ENCODE measurements around the gene SEMA6D.

Gene SEMA6D, protein sequence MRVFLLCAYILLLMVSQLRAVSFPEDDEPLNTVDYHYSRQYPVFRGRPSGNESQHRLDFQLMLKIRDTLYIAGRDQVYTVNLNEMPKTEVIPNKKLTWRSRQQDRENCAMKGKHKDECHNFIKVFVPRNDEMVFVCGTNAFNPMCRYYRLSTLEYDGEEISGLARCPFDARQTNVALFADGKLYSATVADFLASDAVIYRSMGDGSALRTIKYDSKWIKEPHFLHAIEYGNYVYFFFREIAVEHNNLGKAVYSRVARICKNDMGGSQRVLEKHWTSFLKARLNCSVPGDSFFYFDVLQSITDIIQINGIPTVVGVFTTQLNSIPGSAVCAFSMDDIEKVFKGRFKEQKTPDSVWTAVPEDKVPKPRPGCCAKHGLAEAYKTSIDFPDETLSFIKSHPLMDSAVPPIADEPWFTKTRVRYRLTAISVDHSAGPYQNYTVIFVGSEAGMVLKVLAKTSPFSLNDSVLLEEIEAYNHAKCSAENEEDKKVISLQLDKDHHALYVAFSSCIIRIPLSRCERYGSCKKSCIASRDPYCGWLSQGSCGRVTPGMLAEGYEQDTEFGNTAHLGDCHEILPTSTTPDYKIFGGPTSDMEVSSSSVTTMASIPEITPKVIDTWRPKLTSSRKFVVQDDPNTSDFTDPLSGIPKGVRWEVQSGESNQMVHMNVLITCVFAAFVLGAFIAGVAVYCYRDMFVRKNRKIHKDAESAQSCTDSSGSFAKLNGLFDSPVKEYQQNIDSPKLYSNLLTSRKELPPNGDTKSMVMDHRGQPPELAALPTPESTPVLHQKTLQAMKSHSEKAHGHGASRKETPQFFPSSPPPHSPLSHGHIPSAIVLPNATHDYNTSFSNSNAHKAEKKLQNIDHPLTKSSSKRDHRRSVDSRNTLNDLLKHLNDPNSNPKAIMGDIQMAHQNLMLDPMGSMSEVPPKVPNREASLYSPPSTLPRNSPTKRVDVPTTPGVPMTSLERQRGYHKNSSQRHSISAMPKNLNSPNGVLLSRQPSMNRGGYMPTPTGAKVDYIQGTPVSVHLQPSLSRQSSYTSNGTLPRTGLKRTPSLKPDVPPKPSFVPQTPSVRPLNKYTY

DNA sequence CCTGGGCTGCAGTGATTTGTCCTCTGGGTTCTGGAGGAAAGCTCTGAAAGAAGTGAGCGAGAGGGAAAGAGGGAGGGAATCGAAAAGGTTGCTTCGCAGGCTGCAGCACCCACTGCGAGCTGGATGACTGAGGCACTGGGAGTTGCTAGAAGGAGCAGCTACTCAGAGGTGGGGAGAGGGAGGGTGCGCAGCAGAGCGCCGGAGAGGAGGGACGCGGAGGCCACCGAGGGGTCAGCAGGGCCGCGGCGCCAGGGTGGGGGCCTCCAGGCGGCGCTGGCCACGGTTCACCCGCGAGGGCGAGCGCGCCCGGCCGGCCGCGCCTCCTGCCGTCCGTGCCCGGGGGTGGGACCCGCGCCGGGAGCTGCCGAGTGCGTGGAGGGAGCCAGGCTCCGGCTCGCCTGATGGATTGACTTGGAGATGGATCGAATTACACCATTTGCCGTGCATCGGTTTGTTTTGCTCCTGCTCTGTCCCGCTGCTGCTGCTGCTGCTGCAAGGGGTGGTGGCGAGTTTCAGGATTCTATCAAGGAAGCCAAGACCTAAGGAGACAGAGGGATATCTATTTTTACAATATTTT, at the start of gene SEMA6D:
Gene SEMA6D, plus strand, starts transcription at position 470 of the 577 bp plus-strand sequence. CDS start 42,294 bp downstream, outside the sequence.
- DNase-seq, result no peak

DNA sequence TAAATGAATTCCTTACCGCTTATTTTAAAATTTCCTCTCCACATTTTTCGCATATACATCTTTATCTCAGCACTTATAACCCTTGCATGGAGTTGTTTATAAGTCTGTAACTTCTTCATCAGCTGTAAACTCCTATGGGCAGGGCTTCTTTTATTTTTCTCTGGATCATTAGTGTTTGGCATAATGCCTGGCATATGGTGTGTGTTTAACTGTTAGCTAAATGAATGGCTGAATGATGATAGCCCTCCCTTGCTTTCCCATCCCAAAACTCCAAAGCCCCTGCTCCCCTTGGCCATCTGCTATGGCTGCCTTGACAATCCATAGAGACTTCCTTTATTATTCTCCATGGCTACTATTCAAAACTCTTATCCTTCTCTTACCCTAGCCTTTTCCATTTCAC, 48.1 kb upstream of the SEMA6D start:
- DNase-seq, result no peak

DNA sequence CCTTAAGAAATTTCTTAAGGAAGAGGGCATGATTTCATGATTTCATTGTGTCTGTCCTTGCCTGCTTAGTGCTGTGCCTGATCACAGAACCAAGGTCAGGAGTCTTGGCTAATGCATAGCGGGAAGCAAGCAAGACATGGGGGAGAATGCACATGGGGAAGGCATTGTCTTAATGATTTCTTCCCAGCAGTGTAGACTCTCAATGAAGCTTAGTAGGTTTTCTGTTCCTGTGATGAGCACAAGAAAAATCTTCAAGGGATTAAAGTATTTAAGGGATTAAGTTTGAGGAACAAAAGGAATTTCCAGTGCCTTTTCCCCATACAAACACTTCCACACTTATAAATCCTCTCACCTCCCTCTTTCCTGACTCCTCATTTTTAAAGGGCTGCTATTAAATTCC, 46.9 kb upstream of the SEMA6D start:
- DNase-seq, result no peak

DNA sequence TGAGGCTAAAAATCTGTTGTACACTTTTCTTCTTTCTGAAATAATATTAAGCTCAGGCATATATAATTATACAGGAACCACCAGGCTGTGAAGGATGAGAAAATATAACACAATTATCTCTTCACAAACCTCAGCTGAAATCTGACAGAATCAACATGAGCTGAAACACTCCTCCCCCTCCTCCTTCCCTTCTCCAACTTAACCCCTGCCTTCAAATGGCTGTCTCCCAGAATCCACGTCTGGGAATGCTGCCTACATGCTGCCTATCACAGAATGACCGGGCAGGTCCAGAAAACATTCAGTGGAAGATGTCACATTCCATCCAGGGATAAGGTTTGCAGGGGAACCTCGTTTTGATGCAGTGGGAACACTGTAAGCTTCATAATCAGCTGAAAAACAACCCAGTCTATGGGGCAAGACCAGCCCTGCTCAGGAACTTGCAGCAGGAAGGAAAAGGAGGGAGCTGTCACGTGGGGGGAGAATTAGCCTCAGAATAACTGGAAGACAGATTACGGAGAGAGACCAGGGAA, 44.0 kb upstream of the SEMA6D start:
- DNase-seq, result no peak

DNA sequence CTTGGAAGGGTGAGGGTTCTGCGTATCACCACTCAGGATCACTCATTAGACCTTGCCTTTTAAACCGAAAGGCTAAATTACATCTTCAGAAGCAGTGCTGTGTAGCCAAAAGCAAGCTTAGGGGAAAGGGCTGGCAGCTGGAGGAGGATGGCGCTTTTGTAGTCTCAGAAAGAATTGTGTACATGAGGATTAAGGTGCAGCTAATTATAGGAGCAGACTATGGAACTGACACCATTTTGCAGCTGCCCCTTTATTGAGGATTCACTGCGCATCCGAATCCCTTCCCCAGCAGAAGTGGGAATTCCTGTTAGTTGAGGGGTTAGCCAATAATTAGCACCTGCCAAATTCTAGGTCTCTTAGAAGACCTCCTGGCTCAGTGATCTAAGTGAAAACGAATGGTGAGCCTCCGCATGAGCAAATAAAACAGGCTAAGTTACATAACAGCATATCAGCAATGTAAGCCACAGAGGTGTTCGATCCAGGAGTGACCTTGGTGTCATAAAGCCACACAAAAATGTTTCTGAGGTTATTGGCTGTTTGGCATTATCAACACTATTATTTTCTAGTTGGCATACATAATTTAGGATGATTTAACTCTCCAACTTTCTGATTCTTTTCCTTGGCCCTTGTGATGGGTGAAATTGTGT, 42.6 kb upstream of the SEMA6D start:
- no peak for DNase-seq

DNA sequence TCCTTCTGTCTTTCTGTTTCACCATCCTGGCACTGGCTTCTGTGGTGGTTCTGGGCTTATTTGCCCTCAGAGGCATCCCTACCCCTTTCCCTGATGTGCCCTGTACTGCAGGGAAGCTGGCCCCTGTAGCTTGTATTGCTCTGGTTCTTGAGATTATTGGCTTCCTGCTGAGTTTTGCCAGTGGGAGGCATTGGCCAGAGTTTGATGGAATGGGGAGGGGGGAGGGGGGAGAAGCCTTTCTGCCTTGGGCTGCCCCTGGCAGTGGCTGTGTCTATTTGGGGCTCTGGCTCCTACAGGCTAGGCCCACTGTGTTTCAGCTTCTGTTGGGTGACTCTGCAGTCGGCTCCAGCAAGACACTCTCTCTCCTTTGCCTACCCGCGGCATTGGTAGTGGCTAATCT, 41.6 kb upstream of the SEMA6D start:
- no peak for DNase-seq

DNA sequence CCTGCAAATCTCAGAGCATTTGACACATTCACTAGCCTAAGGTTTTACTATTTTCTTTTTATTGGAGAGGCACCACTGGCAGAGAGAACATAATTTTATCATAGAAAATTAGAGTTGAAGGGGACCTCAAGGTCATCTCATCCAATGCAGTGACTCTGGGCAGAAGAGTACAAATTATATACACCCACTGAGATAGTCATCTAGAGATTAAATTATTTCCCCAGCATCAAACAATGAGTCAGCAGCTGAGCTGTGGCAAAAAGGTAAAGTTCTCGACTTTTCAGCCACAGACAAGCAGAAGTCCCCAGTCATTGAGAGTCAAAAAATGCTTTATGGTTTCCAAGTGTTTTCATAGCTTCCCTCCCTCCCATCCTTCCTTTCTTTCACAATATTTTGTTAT, 39.3 kb upstream of the SEMA6D start:
- DNase-seq, result no peak

DNA sequence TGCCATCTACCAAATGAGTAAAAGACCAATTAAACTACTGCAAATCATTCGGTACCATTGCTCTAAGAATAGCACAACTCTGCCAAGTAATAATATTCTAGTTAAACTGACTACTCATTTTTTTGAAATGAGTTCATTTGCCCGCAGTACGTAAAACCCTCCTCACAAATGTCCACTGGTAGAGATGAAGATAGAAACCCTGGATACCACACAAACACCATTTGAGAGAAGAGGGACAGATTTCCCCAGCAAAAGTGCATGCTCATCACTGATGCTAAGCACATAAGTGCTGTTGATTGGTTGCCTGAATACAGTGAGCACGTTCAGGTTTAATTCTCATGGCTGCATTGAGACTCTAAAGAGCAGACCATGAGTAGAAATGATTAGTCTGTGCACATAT, 34.6 kb upstream of the SEMA6D start:
- no peak for DNase-seq

DNA sequence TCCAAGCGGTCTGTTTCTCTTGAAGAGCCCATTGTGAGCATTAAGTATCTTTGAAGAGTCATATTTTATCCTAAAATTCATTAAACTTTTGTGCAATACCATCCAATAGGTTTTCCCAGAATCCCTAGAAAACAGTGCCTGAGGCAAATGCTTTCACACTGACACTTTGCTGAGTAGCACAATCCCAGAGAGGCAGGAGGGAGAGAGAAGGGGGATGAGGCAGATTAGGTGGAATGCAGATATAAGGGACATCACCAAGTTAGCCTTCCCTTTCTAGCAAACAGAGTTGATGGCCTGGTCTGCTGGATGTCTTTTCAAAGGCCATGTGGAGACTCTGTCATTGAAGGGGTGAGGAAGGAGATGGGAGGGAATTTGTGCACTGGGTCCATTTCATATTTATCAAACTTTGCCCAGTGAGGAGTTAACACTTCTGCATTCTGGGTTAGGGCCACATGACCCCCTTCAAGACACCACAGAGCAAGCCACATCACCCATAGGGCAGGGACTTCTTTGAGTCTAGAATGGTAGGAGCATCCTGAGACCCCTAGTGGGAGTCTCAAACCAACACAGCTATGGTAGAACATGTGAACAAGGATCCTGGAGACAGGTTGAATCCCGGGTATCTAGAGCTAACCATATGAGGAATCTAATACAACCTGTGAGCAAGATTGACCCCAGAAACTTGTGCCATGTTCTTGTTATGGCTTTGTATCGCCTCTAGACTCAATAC, 32.0 kb upstream of the SEMA6D start:
- DNase-seq, result no peak

DNA sequence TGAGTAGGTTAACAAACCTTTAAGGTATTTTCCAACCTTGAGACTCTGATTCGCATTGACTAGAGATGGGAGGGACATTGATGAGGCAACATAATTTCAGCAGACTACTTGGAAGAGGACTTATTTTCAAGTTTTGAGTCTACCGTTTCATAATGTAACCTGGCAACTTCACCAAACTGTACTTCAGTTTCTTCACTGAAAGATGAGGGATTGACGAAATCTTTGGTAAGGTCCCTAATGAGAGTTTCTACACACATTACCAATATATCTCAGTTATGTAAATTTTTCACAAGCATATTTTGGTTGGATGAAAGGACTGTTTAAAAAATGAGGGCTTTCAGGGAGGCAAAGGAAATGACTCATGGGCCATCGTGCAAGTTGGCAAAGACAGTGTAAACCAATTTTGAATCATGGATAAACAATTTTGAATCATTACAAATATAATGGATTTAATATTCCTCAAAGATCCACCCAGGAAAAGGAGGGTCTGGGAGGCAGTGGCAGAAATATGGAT, 28.7 kb upstream of the SEMA6D start:
- DNase-seq, result no peak

DNA sequence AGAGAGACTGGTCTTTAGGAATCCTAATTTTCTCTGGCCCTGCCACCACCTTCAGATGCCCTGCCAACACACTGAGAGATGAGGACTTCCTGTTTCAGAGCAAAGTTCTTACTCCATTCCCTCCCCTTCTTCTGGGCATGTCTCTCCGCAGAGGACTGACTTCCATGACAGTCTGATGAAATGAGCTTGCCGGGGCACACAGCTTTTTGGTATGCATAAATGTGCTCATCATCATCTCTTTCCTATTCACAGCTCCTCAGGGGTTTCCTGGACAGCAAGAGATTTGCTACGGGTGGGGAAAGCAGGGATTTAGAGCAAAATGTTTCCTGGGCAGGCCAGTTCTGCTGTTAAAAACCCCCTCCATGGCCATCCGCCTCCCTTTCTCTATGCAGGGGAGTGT, 27.6 kb upstream of the SEMA6D start:
- no peak for DNase-seq

DNA sequence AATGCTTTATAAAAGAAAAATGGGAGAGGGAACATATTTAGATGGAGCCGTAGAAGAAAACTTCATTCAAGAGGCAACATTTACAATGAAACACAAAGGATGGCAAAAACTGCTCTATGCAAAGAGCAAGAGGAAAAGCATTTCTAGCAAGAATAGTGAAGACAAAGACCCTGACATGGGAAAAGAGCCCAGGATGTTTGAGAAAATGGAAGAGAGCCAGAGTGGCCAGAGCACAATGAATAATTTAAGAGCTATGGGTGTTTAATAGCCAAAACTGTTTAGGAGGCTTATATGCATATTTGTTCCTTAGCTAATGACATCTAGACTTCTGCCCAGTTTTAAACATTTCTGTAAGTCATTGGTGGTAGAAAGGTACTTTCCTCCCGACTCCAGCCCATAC, 25.4 kb upstream of the SEMA6D start:
- no peak for DNase-seq

DNA sequence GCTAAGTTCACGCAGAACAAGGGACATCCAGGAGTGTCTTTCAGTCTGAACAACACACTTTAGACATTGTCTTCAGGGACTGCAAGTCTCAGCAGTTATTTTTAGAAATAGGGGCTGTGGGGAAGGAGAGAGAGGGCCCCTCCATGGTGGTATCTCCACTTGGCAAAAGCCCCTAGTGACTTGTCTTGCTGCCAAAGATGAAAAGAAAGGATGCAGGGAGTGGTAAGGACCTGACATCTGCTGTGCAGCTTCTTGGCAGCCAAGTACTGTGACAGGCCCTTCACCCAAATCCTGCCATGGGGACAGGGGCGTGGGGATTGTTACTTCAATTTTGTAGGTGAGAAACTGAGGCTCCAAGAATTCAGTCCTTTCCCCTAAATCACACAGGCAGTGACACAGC, 21.0 kb upstream of the SEMA6D start:
- DNase-seq, result no peak

DNA sequence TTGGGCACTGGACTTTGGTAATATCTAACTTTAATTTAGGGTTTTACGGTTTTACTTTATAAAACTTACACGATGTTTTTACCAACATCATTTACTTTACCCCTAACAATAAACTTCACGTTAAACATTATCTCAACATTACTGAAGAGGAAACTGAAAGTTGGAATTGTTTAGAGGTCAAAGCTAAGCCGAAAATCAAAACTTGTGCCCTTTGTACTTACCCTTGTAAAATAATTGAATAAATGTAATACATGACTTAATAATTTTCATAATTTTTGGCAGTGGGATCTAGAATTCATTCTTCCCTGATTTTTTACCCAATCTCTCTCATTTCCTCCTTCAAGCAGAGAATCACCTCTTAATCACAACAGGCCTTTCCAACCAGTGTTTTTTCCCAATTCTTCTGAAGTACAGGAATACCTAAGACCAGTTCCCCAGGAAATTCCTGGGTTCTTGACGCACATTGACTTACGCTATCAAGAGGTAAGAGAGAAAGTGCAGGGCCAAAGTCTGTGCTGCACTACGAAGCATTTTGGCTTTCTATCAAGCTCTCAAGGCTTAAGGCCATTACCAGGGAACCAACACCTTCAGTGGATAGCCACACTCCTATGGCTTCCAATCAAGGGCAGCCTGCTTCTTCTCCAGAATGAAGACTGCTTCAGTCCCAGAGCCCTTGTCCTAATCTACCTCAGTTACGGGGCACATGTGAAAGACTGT, 11.9 kb upstream of the SEMA6D start:
- no peak for DNase-seq

DNA sequence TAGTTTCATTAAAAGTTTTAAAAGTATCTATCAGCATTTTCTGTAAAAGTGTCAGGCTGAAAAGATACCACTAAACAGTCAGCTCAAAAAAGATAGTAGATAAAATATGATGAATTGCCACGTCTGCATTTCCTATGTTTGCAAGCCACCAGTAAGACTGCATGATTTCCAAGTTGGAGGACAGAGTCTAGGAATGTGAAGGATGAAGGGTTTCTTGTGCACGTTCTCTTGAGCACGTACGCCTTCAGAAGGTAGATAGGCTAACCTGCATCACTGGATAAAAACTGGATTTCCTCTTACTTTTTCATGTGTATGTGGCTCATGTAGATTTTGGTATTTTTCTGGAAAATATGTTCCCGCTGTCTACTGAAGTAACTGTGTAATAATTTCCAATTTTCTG, 9.9 kb upstream of the SEMA6D start:
- DNase-seq, result no peak

DNA sequence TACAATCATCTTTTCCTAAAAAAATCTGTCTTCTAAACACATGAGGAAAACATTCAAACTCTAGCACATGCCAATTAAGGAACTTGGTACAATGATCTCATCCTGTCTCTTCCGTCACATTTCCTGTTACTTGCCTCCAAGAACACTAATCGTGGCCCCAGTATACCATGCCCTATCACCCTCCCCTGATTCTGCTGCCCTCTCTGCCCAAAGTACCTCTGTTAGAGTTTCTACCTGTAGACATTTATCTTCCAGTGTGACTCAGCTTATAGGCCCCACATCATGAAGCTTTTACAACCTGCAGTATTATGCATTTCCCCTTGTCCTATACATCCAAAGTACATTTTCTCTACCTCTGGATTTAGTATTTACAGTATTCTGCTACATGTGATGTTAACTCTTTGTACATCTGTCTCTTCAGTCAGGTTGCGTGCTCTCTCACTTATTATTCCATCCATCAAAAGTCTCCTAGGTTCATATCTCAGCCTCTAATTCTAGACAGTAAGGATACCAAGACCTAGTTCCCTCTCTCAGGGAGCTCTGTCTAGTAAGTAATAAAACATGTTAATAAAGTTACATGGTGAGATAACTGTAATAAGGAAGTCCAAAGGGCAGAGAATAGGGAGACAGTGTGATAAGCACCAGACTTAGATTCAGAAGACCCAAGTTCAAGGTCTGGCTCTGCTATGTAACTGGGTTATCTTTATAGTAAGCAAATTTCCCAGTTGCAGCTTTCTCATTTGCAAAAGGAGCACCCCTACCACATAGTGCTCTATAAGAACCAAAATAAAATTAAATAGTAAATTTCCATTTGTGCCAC, 8.9 kb upstream of the SEMA6D start:
- no peak for DNase-seq

DNA sequence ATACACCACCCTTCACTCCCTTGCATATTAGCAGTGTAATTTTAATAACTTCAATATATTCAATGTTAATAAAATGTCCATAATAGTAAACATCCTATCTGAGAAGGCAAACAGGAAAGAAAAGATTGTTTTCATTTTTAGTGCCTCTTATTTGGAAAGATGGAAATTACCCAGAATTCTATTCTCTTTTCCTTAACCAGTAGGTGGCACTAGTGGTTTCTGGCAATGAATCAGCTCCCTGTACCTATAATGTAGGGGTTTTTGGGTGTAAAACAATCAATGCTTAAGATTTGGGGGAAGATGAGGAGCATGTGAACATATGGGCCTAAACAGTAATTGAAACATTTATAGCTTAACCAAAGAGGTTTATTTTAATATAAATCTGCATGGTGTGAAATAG, 5.7 kb upstream of the SEMA6D start:
- no peak for DNase-seq

DNA sequence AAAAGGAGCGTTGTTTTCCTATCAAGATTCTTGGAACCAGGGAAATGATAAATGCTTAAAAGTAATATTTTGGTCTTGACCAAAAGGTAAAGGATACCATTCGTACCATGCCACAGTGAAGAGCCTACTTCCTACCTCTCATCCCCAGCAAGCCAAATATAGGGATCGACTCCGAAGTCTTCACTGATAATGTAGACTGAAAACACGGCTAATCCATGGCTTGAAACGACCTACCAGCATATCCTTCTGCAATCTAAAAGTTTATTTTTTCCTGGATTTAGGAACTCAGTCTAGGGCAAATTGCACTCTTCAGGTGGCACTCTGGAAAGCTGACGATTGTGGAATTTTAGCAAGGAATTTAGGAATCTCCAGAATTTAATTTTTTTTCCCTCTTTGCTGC, 1.9 kb upstream of the SEMA6D start:
- no peak for DNase-seq

DNA sequence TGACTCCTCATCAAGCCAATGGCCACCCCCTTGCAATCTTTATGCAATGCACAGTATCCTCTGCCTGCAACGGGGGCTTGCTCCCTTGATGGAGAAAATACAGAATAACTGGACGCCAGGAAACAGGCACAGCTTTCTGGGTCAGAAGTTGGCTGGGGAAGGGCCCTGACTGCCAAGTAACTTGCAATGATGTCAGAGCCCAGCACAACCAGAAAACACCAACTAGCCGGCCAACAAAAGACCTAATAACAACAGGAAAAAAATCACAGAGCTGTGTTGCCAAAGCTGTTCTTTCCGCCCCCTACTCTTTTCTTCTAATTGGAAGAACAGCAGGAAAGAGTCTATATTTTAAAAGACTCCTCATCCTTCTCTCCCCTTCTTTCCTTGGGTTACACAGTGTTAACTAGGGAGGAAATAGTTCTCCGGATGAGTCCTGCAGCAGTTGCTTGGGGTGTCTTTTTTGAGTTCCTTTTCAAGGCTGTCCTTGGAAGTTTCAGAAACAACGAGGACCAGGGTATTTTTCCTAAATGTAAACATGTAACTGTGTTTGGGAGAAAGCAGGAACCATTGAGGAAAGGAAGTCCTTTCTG, 1.4 kb upstream of the SEMA6D start:
- DNase-seq, result no peak

DNA sequence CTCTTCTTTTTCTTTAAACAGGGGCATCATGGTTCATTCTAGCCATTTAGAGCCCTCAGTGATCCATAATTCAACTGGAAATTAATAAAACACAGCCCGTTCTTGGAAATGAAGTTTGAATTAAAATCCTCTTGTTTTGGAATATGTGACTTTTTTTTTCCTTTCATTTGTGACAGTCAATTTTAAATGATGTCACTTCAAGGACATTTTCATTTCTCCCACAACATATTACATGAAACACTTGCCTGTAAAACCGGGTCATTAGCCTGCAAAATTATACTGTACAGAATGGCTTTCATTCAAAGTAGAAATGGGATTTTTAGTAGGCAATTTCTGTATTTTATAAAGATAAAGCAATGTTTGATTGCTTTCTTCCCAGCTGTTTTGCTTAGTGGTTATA, 789 bp upstream of the SEMA6D start:
- no peak for DNase-seq

Measured in bone marrow (tissue), 2 donors.